ENCODE data around the gene MIPEP. TPM values are rescaled to one million over a fixed set of nuclear protein-coding genes. Genes with fewer than 3 reads are reported as not detected.

The MIPEP gene
- total and polyA plus RNA-seq, 2 experiments from 2014 or later, result 12.6 to 19.6 TPM

DNA sequence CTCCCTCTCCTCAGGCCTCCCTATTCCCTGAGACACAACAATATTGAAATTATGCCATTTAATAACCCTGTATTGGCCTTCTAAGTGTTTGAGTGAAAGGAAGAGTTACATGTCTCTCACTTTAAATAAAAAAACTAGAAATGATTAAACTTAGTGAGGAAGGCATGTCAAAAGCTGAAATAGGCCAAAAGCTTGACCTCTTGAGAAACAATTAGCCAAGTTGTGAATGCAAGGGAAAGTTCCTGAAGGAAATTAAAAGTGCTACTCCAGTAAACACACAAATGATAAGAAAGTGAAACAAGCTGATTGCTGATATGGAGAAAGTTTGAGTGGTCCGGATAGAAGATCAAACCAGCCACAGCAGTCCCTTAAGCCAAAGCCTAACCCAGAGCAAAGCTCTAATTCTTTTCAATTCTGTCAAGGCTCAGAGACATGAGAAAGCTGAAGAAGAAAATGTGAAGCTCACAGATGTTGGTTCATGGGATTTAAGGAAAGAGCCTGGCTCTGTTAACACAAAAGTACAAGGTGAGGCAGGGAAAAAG lies 191.4 kb downstream of the MIPEP start:
- Histone ChIP-seq H2AFZ (no peak overlapping the region), H4K20me1 (ENCODE audit: insufficient read depth) (no peaks in the 10 kb centered on the region), H3K27ac (no peak overlapping the region), H3F3A (ENCODE audit: insufficient read depth) (no peaks in the 10 kb centered on the region), H3K4me2 (ENCODE audit: unreplicated experiment) (no peak overlapping the region), H3K9ac (no peak overlapping the region), H3K9me3 (ENCODE audit: low read depth) (no peaks in the 10 kb centered on the region), H3K36me3 (ENCODE audit: low read depth) (no peaks in the 10 kb centered on the region), H3K27me3 (replicated peaks; ENCODE audit: insufficient read depth) (no peaks in the 10 kb centered on the region), H3K4me1 (ENCODE audit: insufficient read depth) (no peaks in the 10 kb centered on the region), H3K4me3 (no peak overlapping the region), H3K79me2 (ENCODE audit: insufficient read depth) (no peaks in the 10 kb centered on the region), H3K9me2 (ENCODE audit: insufficient read depth) (no peaks in the 10 kb centered on the region)
- WGBS, 2 experiments (ENCODE audit: low coverage in 1 of 2, low lambda C conversion rate in 2 of 2, missing lambda C conversion rate in 2 of 2), result 84 to 97% methylated on average over 1 of the region's 1 CpG
- no peak for TF ChIP-seq EZH2 (IDR thresholded peaks at IDR 0.05; ENCODE audit: insufficient read depth, poor library complexity, severe bottlenecking)
- no peak for TF ChIP-seq EZH2phosphoT487 (IDR thresholded peaks at IDR 0.05; ENCODE audit: insufficient read depth, low read depth)
- in situ Hi-C loops (cut with MboI), result no loop called here
- DNase-seq, result no peak

DNA sequence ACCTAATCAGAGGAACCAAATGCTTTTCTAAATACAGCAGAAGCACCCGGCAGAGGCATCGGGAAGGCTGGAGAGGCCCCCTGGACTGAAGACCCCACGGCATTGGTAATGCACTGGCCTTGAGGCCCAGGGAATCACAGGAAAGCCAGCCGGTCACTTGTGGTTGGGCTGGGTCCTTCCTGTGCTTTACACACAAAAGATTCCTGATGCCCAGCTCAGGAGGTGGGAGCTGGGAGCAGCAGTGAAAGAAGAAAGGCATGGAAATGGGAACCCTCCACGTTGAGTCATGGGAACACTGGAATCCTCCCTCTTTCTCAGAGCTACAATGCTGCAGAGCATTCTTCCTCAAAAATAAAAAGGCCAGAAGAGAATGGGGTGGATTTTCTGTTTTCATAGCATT lies 192.6 kb downstream of the MIPEP start:
- no peak overlapping the region for H3K4me3 ChIP-seq
- H3K9me2 ChIP-seq (ENCODE audit: insufficient read depth), result no peaks in the 10 kb centered on the region
- H3K36me3 ChIP-seq (ENCODE audit: low read depth), result no peaks in the 10 kb centered on the region
- no peaks in the 10 kb centered on the region for H4K20me1 ChIP-seq (ENCODE audit: insufficient read depth)
- no peak overlapping the region for H3K9ac ChIP-seq
- in situ Hi-C loops (cut with MboI), result no loop called here
- no peak overlapping the region for H3K27ac ChIP-seq
- 84 to 90% methylated on average over 5 of the region's 5 CpGs for WGBS, 2 experiments (ENCODE audit: low coverage in 1 of 2, low lambda C conversion rate in 2 of 2, missing lambda C conversion rate in 2 of 2)
- no peaks in the 10 kb centered on the region for H3K27me3 ChIP-seq (replicated peaks; ENCODE audit: insufficient read depth)
- H2AFZ ChIP-seq, result no peak overlapping the region
- H3K79me2 ChIP-seq (ENCODE audit: insufficient read depth), result no peaks in the 10 kb centered on the region
- H3F3A ChIP-seq (ENCODE audit: insufficient read depth), result no peaks in the 10 kb centered on the region
- TF ChIP-seq EZH2 (IDR thresholded peaks at IDR 0.05; ENCODE audit: insufficient read depth, poor library complexity, severe bottlenecking) (no peak), EZH2phosphoT487 (IDR thresholded peaks at IDR 0.05; ENCODE audit: insufficient read depth, low read depth) (no peak)
- no peaks in the 10 kb centered on the region for H3K9me3 ChIP-seq (ENCODE audit: low read depth)
- no peak for DNase-seq
- H3K4me1 ChIP-seq (ENCODE audit: insufficient read depth), result no peaks in the 10 kb centered on the region
- H3K4me2 ChIP-seq (ENCODE audit: unreplicated experiment), result no peak overlapping the region

DNA sequence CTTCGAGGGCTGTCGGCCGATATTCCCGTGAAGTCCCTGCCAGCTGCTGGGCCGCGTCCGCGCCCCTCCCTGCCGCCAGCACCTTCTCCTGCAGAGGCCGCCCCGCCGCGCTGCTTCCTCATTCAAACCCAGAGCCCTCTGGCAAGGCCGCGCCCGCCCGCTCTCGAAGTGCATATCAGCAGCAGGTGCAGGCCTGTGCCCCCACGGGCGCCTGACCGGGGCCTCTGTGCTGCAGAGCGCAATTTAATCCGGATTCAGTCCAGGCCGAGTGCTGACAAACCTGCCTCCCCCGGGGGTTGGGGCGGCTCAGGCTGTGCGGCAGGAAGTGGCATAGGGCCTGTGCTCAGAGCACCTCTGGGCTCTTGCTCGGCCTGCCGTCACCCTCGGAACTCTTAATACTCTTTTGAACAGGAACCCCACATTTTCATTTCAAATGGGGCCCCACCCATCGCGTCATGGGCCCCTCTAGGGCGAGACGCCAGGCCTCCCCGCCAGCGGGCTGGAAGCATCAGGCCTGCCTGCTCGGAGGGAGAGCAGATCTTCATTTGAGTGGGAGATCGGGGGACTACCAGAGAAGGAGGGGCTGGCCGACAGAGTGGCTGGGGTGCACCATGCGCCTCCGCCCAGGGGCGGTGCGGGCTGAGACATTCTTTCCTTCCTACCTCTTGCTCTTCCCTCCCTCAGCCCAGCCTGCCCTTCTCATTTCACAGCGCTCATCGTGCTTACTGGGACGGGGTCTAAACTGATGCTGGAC lies 193.3 kb downstream of the MIPEP start:
- Histone ChIP-seq H2AFZ (no peak overlapping the region), H3K4me2 (ENCODE audit: unreplicated experiment) (no peak overlapping the region), H3K4me3 (no peak overlapping the region), H3K9me3 (ENCODE audit: low read depth) (no peaks in the 10 kb centered on the region), H3K27ac (no peak overlapping the region), H3K4me1 (ENCODE audit: insufficient read depth) (no peaks in the 10 kb centered on the region), H3K36me3 (ENCODE audit: low read depth) (no peaks in the 10 kb centered on the region), H4K20me1 (ENCODE audit: insufficient read depth) (no peaks in the 10 kb centered on the region), H3K79me2 (ENCODE audit: insufficient read depth) (no peaks in the 10 kb centered on the region), H3K27me3 (replicated peaks; ENCODE audit: insufficient read depth) (no peaks in the 10 kb centered on the region), H3K9ac (no peak overlapping the region), H3F3A (ENCODE audit: insufficient read depth) (no peaks in the 10 kb centered on the region), H3K9me2 (ENCODE audit: insufficient read depth) (no peaks in the 10 kb centered on the region)
- TF ChIP-seq EZH2phosphoT487 (IDR thresholded peaks at IDR 0.05; ENCODE audit: insufficient read depth, low read depth), result no peak
- TF ChIP-seq EZH2 (IDR thresholded peaks at IDR 0.05; ENCODE audit: insufficient read depth, poor library complexity, severe bottlenecking), result no peak
- 74% methylated on average over 41 to 46 of the region's 46 CpGs for WGBS, 2 experiments (ENCODE audit: low coverage in 1 of 2, low lambda C conversion rate in 2 of 2, missing lambda C conversion rate in 2 of 2)
- no peak for DNase-seq
- in situ Hi-C loops (cut with MboI), result no loop called here

DNA sequence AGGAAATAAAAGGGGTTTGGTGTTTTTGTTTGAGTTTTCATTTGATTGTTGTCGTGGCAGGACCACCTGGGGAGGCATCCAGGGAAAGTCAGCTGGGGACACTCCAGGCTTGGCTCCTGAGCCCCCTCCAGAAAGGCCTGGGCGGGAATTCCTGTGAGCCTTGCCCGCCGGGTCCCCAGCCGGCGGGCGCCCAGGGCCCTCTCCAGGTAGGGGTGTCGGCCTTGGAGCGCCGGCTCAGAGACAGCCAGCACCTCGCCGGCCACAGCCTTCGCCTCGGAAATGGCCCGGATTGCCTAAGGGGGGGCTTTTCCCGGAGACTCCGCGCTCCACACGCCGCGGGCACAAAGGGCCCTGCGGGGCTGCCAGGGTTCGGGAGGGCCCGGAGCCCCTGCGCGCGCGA lies 194.0 kb downstream of the MIPEP start:
- no peaks in the 10 kb centered on the region for H3K79me2 ChIP-seq (ENCODE audit: insufficient read depth)
- H3K4me1 ChIP-seq (ENCODE audit: insufficient read depth), result no peaks in the 10 kb centered on the region
- H3K27ac ChIP-seq, result no peak overlapping the region
- H3K4me2 ChIP-seq (ENCODE audit: unreplicated experiment), result no peak overlapping the region
- no peaks in the 10 kb centered on the region for H3K36me3 ChIP-seq (ENCODE audit: low read depth)
- H3K4me3 ChIP-seq, result no peak overlapping the region
- no peaks in the 10 kb centered on the region for H4K20me1 ChIP-seq (ENCODE audit: insufficient read depth)
- no peak for DNase-seq
- no peaks in the 10 kb centered on the region for H3K9me3 ChIP-seq (ENCODE audit: low read depth)
- no peak overlapping the region for H2AFZ ChIP-seq
- TF ChIP-seq EZH2phosphoT487 (IDR thresholded peaks at IDR 0.05; ENCODE audit: insufficient read depth, low read depth) (no peak), EZH2 (IDR thresholded peaks at IDR 0.05; ENCODE audit: insufficient read depth, poor library complexity, severe bottlenecking) (no peak)
- H3K9me2 ChIP-seq (ENCODE audit: insufficient read depth), result no peaks in the 10 kb centered on the region
- WGBS, 2 experiments (ENCODE audit: low coverage in 1 of 2, low lambda C conversion rate in 2 of 2, missing lambda C conversion rate in 2 of 2), result 93% methylated on average over 11 to 28 of the region's 28 CpGs
- no peaks in the 10 kb centered on the region for H3F3A ChIP-seq (ENCODE audit: insufficient read depth)
- no peaks in the 10 kb centered on the region for H3K27me3 ChIP-seq (replicated peaks; ENCODE audit: insufficient read depth)
- in situ Hi-C loops (cut with MboI), result no loop called here
- H3K9ac ChIP-seq, result no peak overlapping the region

All from GM23248 (cell line).